CD4-positive, alpha-beta T cell (primary cell): ENCODE data around the gene ARFGEF3. TPM values are rescaled to one million over a fixed set of nuclear protein-coding genes. Genes with fewer than 3 reads are reported as not detected.
A peak's percentile ranks its signal among the peaks of the same experiment; 100 is the strongest.
"Not testable (repeated sequence)": the region's sequence is repeated elsewhere in the genome, so short reads cannot be mapped to it uniquely, and the experiment has no call there.

Experiments used
- ATAC-seq: fragments of 200-7000 bp; cut with Tn5 transposase; one replicate; pipeline ENCODE4 v1.10.0; 2022; ENCODE audit warnings: mild to moderate bottlenecking; ENCODE audit not compliant: poor library complexity
- CTCF ChIA-PET: fragments of 350-600 bp; sonication (Branson Sonifier 250); formaldehyde crosslinking; loops from one replicate; lab custom pipeline; 2021; ENCODE audit warnings: antibody characterized with exemption, inconsistent platforms; lab: Charles Lee
- POLR2A ChIA-PET: fragments of 350-600 bp; sonication (Branson Sonifier 250); formaldehyde crosslinking; loops from one replicate; lab custom pipeline; 2021; ENCODE audit warnings: antibody characterized with exemption, inconsistent platforms; lab: Charles Lee
- DNase-seq, 14 experiments: peaks; one replicate each; pipeline ENCODE4 v3.0.0-alpha.2; 2013 to 2020; ENCODE audit warnings: mixed read lengths in 2 of 14
- H3K27ac ChIP-seq, 2 donors: one replicate each; pipeline versions ENCODE4 v1.5.1 to v1.7.0; 2013; ENCODE audit warnings: low read length in 2 of 2, low read depth in 1 of 2, mild to moderate bottlenecking in 1 of 2
- H3K27me3 ChIP-seq, 2 experiments: 1 replicate in 1 of 2; 2 replicates in 1 of 2; pipeline versions ENCODE4 v1.6.1 to v1.7.0; 2013; ENCODE audit warnings: low read length in 2 of 2, control low read depth in 1 of 2, mild to moderate bottlenecking in 1 of 2, moderate library complexity in 1 of 2; ENCODE audit not compliant: insufficient read depth in 2 of 2, control insufficient read depth in 1 of 2
- H3K36me3 ChIP-seq: one replicate; pipeline ENCODE4 v1.6.1; 2013; ENCODE audit warnings: low read length, control low read depth; ENCODE audit not compliant: insufficient read depth
- H3K4me1 ChIP-seq: one replicate; pipeline ENCODE4 v1.6.1; 2013; ENCODE audit warnings: low read length, control low read depth; ENCODE audit not compliant: insufficient read depth
- H3K4me3 ChIP-seq: one replicate; pipeline ENCODE4 v1.5.1; 2013; ENCODE audit warnings: mild to moderate bottlenecking, low read length, moderate library complexity
- H3K9me3 ChIP-seq, 2 experiments: 1 replicate in 1 of 2; 2 replicates in 1 of 2; pipeline versions ENCODE4 v1.6.1 to v1.7.0; 2013; ENCODE audit warnings: low read length in 2 of 2, mild to moderate bottlenecking in 2 of 2, control low read depth in 1 of 2, moderate library complexity in 1 of 2; ENCODE audit not compliant: control insufficient read depth in 1 of 2, insufficient read depth in 1 of 2
- H3K27ac Mint-ChIP-seq: one replicate; pipeline ENCODE4 v1.8.0; 2020; ENCODE audit warnings: mixed read lengths
- H3K27me3 Mint-ChIP-seq: one replicate; pipeline ENCODE4 v1.8.0; 2021; ENCODE audit warnings: mixed read lengths
- H3K36me3 Mint-ChIP-seq: one replicate; pipeline ENCODE4 v1.8.0; 2021; ENCODE audit warnings: low read depth, mixed read lengths
- H3K4me1 Mint-ChIP-seq: one replicate; pipeline ENCODE4 v1.8.0; 2021; ENCODE audit warnings: low read depth, mixed read lengths
- H3K4me3 Mint-ChIP-seq: one replicate; pipeline ENCODE4 v1.8.0; 2020; ENCODE audit warnings: mild to moderate bottlenecking, mixed read lengths
- H3K9me3 Mint-ChIP-seq: one replicate; pipeline ENCODE4 v1.8.0; 2020; ENCODE audit warnings: mixed read lengths
- intact Hi-C, 2 experiments: fragments of 100-400 bp; cut with DNase I in 1 of 2; cut with micrococcal nuclease in 1 of 2; formaldehyde crosslinking; loops; one replicate each; pipeline versions ENCODE4 v1.15.1 to v1.9.0; 2023 to 2025; cut with DNase I, micrococcal nuclease
- total RNA-seq, 174 experiments: library from RNA in 2 of 174; stranded (reverse) in 2 of 174; gene quantifications; one replicate each; pipeline ENCODE4 v1.2.3 and lab custom pipeline; 2021 to 2026
- TF ChIP-seq, protein P1 (sequence below): fragments of 200-600 bp; IDR thresholded peaks from one replicate; pipeline ENCODE4 v1.8.0; 2022; ENCODE audit warnings: antibody characterized with exemption, mild to moderate bottlenecking

The ARFGEF3 gene
- total RNA-seq, 2 experiments from 2014 or later, result not detected

DNA sequence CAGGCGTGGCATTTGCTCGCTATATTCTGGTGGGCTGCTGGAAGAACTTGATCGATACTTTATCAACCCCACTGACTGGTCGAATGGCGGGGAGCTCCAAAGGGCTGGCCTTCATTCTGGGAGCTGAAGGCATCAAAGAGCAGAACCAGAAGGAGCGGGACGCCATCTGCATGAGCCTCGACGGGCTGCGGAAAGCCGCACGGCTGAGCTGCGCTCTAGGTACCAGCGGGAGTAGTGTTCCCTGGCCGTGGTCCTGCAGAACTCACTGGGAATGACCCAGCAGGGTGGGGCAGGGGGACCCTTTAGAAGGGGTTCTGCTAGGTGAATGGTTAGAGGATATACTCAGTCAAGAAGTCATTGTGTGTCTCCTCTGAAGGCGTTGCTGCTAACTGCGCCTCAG, 125.0 kb downstream of the ARFGEF3 start:
- H3K4me3 Mint-ChIP-seq, result no peak overlapping the region
- Histone ChIP-seq H3K27ac (no peak overlapping the region), H3K4me1 (no peaks in the 10 kb centered on the region), H3K4me3 (no peak overlapping the region), H3K27me3 (no peaks in the 10 kb centered on the region), H3K36me3 (no peaks in the 10 kb centered on the region), H3K9me3 (no peaks in the 10 kb centered on the region)
- no peaks in the 10 kb centered on the region for H3K9me3 Mint-ChIP-seq
- intact Hi-C loops, result loop anchor here (1.0 to 10.0 kb wide), 3 partner anchors 170 to 284 kb away; no protein-coding TSS in a partner anchor
- H3K27me3 Mint-ChIP-seq, result no peaks in the 10 kb centered on the region
- ATAC-seq (no peak), DNase-seq (no peak)
- no peaks in the 10 kb centered on the region for H3K36me3 Mint-ChIP-seq
- TF ChIP-seq, protein P1, sequence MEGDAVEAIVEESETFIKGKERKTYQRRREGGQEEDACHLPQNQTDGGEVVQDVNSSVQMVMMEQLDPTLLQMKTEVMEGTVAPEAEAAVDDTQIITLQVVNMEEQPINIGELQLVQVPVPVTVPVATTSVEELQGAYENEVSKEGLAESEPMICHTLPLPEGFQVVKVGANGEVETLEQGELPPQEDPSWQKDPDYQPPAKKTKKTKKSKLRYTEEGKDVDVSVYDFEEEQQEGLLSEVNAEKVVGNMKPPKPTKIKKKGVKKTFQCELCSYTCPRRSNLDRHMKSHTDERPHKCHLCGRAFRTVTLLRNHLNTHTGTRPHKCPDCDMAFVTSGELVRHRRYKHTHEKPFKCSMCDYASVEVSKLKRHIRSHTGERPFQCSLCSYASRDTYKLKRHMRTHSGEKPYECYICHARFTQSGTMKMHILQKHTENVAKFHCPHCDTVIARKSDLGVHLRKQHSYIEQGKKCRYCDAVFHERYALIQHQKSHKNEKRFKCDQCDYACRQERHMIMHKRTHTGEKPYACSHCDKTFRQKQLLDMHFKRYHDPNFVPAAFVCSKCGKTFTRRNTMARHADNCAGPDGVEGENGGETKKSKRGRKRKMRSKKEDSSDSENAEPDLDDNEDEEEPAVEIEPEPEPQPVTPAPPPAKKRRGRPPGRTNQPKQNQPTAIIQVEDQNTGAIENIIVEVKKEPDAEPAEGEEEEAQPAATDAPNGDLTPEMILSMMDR, result no peak
- POLR2A ChIA-PET, result no interaction called here
- H3K27ac Mint-ChIP-seq, result no peak overlapping the region
- no peaks in the 10 kb centered on the region for H3K4me1 Mint-ChIP-seq
- CTCF ChIA-PET, result no interaction called here

DNA sequence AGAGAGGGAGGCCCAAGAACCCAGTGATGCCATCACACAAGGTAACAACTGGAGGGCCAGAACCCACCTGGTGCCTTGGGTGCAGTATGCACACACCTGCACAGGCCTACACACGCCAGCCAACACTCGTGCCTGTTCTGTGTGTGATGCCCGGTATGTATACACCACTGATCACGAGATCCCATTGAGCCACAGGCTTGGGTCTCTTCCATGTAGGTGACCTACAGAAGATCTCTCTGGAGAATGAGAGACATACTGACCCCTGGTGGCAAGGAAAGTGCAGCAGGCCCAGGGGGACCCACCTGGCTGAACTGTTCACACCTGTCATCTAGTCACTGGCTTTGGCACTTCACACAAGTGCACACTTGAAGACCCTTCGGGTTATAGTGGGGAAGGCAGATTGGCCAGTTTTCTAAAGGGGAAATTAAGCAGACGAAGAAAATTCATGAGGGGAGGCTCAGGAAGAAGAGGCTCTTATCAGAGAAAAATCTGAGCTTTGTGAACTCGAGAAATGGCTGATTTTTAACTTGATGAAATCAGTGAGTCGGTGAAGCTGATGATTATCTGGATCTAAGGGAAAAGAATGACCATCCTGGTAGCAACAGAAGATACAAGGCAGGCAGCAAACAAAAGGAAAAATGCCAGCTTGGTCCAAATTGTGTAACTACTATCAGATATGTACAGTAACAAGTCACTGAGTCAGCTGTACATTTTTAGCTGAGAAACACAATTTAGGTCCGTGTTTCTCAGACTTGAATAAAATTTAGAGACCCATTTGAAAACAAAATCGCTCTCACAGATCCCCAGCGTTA, 125.6 kb downstream of the ARFGEF3 start:
- TF ChIP-seq, protein P1, result peak; percentile 57
- H3K4me1 Mint-ChIP-seq, result no peaks in the 10 kb centered on the region
- ATAC-seq (no peak), DNase-seq (peak in 12 of 14 experiments; percentile 8 to 65 (median 34))
- H3K4me3 Mint-ChIP-seq, result no peak overlapping the region
- ChIA-PET POLR2A (no interaction called here), CTCF (interaction anchor here (0.8 kb wide), 1 partner anchor 171 kb away, joined by 3 read pairs; no protein-coding TSS in a partner anchor)
- H3K36me3 Mint-ChIP-seq, result no peaks in the 10 kb centered on the region
- no peaks in the 10 kb centered on the region for H3K9me3 ChIP-seq
- H3K27me3 Mint-ChIP-seq, result peaks cover 3% of the 10 kb centered on the region
- no peaks in the 10 kb centered on the region for H3K27me3 ChIP-seq
- no peaks in the 10 kb centered on the region for H3K4me1 ChIP-seq
- no peak overlapping the region for H3K27ac Mint-ChIP-seq
- H3K36me3 ChIP-seq, result no peaks in the 10 kb centered on the region
- H3K27ac ChIP-seq, result no peak overlapping the region
- intact Hi-C loops, result loop anchor here (1.0 to 10.0 kb wide), 3 partner anchors 171 to 285 kb away; no protein-coding TSS in a partner anchor
- no peaks in the 10 kb centered on the region for H3K9me3 Mint-ChIP-seq
- no peak overlapping the region for H3K4me3 ChIP-seq

DNA sequence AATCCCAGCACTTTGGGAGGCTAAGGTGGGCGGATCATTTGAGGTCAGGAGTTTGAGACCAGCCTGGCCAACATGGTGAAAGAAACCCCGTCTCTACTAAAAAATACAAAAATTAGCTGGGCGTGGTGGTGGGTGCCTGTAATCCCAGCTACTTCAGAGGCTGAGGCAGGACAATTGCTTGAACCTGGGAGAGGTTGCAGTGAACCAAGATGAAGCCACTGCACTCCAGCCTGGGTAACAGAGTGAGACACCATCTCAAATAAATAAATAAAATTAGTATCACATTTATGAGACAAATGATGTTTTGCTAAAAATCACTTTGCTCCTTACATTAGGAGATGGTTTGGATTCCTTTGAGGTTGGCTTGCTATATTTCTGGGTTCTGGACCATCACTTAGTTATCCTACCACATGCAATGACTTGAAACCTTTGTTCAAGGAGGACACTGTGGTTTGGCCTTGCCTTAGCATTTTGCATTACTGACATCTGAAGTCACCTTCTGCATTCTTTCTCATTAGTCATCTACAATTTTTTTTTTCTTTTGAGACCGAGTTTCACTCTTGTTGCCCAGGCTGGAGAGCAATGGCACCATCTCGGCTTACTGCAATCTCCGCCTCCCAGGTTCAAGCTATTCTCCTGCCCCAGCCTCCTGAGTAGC, 126.8 kb downstream of the ARFGEF3 start:
- H3K27ac ChIP-seq, H3K4me1 Mint-ChIP-seq, H3K36me3 ChIP-seq, H3K9me3 Mint-ChIP-seq, DNase-seq, H3K4me3 Mint-ChIP-seq, H3K27me3 ChIP-seq, CTCF ChIA-PET, H3K27ac Mint-ChIP-seq, H3K9me3 ChIP-seq, H3K36me3 Mint-ChIP-seq, ATAC-seq, H3K4me1 ChIP-seq, H3K4me3 ChIP-seq: not testable (repeated sequence)
- H3K27me3 Mint-ChIP-seq, result peaks cover 12% of the 10 kb centered on the region
- POLR2A ChIA-PET, result interaction anchor here (0.7 kb wide), 1 partner anchor 12 kb away, joined by 3 read pairs; no protein-coding TSS in a partner anchor
- intact Hi-C loops, result loop anchor here in 1 of 2 experiments (5.0 to 10.0 kb wide), 2 partner anchors 226 to 286 kb away; no protein-coding TSS in a partner anchor
